GM12892 (cell line): Measurements from ENCODE around the gene ELP5.

ENCODE experiments used
- POLR2A ChIP-seq: IDR thresholded peaks from 2 replicates; pipeline ENCODE4 v1.6.1; 2011; ENCODE audit warnings: low read depth, low read length, control low read depth
- POLR2AphosphoS5 ChIP-seq: IDR thresholded peaks from 2 replicates; pipeline ENCODE4 v1.6.1; 2011; ENCODE audit warnings: low read depth, low read length, control low read depth
- TAF1 ChIP-seq: IDR thresholded peaks from 2 replicates; pipeline ENCODE4 v1.6.1; 2011; ENCODE audit warnings: low read depth, mild to moderate bottlenecking, control low read depth, low read length, borderline replicate concordance

- TF ChIP-seq POLR2A (no peak), POLR2AphosphoS5 (no peak), TAF1 (no peak)
Measured at GRCh38 chr17:7216242-7217112, 35.5 kb upstream of the ELP5 start.
